HepG2 (cell line): ENCODE results near the gene ZNF22. TPM values are rescaled to one million over a fixed set of nuclear protein-coding genes. Genes with fewer than 3 reads are reported as not detected.

Experiments
- ATAC-seq: fragments of 200-7000 bp; cut with Tn5 transposase; 3 replicates; pipeline ENCODE4 v1.9.1; 2020; ENCODE audit warnings: mild to moderate bottlenecking, moderate library complexity
- BruUV-seq: library from RNA; stranded (reverse); fragments of 400-500 nt; replicated peaks from 2 replicates; lab custom pipeline; 2021; lab: Mats Ljungman, UMichigan
- CTCF ChIA-PET: fragments of 300-600 bp; formaldehyde crosslinking; extraction: SDS; loops from one replicate; lab custom pipeline; 2021; ENCODE audit warnings: low total read pairs, inconsistent platforms, low intra/inter-chr PET ratio; lab: Yijun Ruan, JAX
- POLR2A ChIA-PET: fragments of 350-600 bp; sonication (Branson Sonifier 250); formaldehyde crosslinking; loops from one replicate; lab custom pipeline; 2020; ENCODE audit warnings: antibody characterized with exemption, inconsistent platforms; lab: Yijun Ruan, JAX
- DNase-seq: peaks from one replicate; pipeline ENCODE4 v3.0.0-alpha.2; 2015; ENCODE audit warnings: low spot score
- FAIRE-seq: peaks from 3 replicates; lab custom pipeline; 2011; peaks lifted over from hg19 to GRCh38; lab: Jason Lieb, UNC
- H2AFZ ChIP-seq: one replicate; pipeline ENCODE4 v1.6.1; 2011; ENCODE audit warnings: low read length, inconsistent platforms
- H3K27ac ChIP-seq: fragments of 300-600 bp; 3 replicates; pipeline ENCODE4 v1.8.0; 2011; ENCODE audit warnings: mixed run types, mild to moderate bottlenecking, mixed read lengths, low read length, inconsistent platforms; ENCODE audit not compliant: insufficient read depth; ENCODE audit errors: extremely low read length
- H3K27me3 ChIP-seq, 2 experiments: fragments of 200-600 bp in 1 of 2; 2 replicates in 1 of 2; 3 replicates in 1 of 2; pipeline versions ENCODE4 v1.6.0 to v1.8.0; 2011; ENCODE audit warnings: low read length in 2 of 2, mild to moderate bottlenecking in 2 of 2, moderate library complexity in 2 of 2, inconsistent platforms in 1 of 2; ENCODE audit not compliant: insufficient read depth in 2 of 2, control insufficient read depth in 1 of 2
- H3K36me3 ChIP-seq, 2 experiments: fragments of 200-600 bp in 1 of 2; replicated peaks in 1 of 2; 2 replicates in 1 of 2; 3 replicates in 1 of 2; pipeline versions ENCODE4 v1.5.1 to v1.8.0; 2011; ENCODE audit warnings: low read length in 2 of 2, inconsistent platforms in 1 of 2; ENCODE audit not compliant: insufficient read depth in 2 of 2, control insufficient read depth in 1 of 2
- H3K4me1 ChIP-seq: 2 replicates; pipeline ENCODE4 v1.5.1; 2012; ENCODE audit warnings: low read length, inconsistent platforms; ENCODE audit not compliant: insufficient read depth
- H3K4me2 ChIP-seq: 2 replicates; pipeline ENCODE4 v1.6.0; 2011; ENCODE audit warnings: low read depth, low read length, inconsistent platforms
- H3K4me3 ChIP-seq, 3 experiments: fragments of 200-600 bp in 1 of 3; sonication (generic), shearing (Covaris generic) in 1 of 3; replicated peaks in 1 of 3; 2 replicates each; pipeline ENCODE4 v1.5.1; 2011 to 2016; ENCODE audit warnings: low read length in 3 of 3, inconsistent platforms in 2 of 3, low read depth in 2 of 3, mild to moderate bottlenecking in 2 of 3, control low read depth in 1 of 3, mixed read lengths in 1 of 3; ENCODE audit not compliant: insufficient read depth in 1 of 3
- H3K79me2 ChIP-seq: one replicate; pipeline ENCODE4 v1.6.1; 2011; ENCODE audit warnings: low read length, inconsistent platforms; ENCODE audit not compliant: insufficient read depth
- H3K9ac ChIP-seq: 2 replicates; pipeline ENCODE4 v1.6.0; 2011; ENCODE audit warnings: mild to moderate bottlenecking, low read depth, low read length, inconsistent platforms; ENCODE audit not compliant: insufficient read depth
- H3K9me3 ChIP-seq: 2 replicates; pipeline ENCODE4 v1.5.1; 2012; ENCODE audit warnings: mild to moderate bottlenecking, low read length
- H4K20me1 ChIP-seq: 2 replicates; pipeline ENCODE4 v1.6.0; 2011; ENCODE audit warnings: inconsistent platforms, mild to moderate bottlenecking, low read length, moderate library complexity; ENCODE audit not compliant: insufficient read depth
- BCL6 ChIP-seq: IDR thresholded peaks from 2 replicates; pipeline ENCODE4 v1.6.1; 2016; ENCODE audit warnings: missing genetic modification reagents, missing compliant biosample characterization
- CBX5 ChIP-seq: sonication (generic); formaldehyde crosslinking; IDR thresholded peaks from 2 replicates; pipeline ENCODE4 v1.4.0; 2020; ENCODE audit warnings: missing genetic modification reagents, borderline replicate concordance
- CHCHD3 ChIP-seq: sonication (generic); formaldehyde crosslinking; IDR thresholded peaks from 2 replicates; pipeline ENCODE4 v1.8.0; 2022; ENCODE audit warnings: mild to moderate bottlenecking, missing genetic modification reagents, moderate library complexity
- CREM ChIP-seq, 2 experiments: sonication (generic) in 1 of 2; formaldehyde crosslinking in 1 of 2; IDR thresholded peaks; 2 replicates each; pipeline versions ENCODE4 v1.4.0 to v1.6.1; 2016 to 2020; ENCODE audit warnings: antibody characterized with exemption in 1 of 2, mild to moderate bottlenecking in 1 of 2, missing genetic modification reagents in 1 of 2
- HHEX ChIP-seq: IDR thresholded peaks from 2 replicates; pipeline ENCODE4 v1.6.1; 2016; ENCODE audit warnings: control low read depth
- HNRNPH1 ChIP-seq: fragments of 200-400 bp; formaldehyde crosslinking; optimal IDR thresholded peaks from 2 replicates; pipeline ENCODE3; 2017; ENCODE audit warnings: mild to moderate bottlenecking, low read depth, low read length
- KMT2B ChIP-seq: IDR thresholded peaks from 2 replicates; pipeline ENCODE4 v1.6.1; 2016; ENCODE audit warnings: missing genetic modification reagents, missing compliant biosample characterization
- NCOA5 ChIP-seq: sonication (generic); formaldehyde crosslinking; IDR thresholded peaks from 2 replicates; pipeline ENCODE4 v1.4.0; 2020; ENCODE audit warnings: missing genetic modification reagents
- NR2C2 ChIP-seq: sonication (generic); formaldehyde crosslinking; IDR thresholded peaks from 2 replicates; pipeline ENCODE4 v1.4.0; 2020; ENCODE audit warnings: missing genetic modification reagents, mild to moderate bottlenecking, moderate library complexity, borderline replicate concordance
- NR2F1 ChIP-seq, 2 experiments: fragments of 450-650 bp in 1 of 2; formaldehyde crosslinking in 1 of 2; IDR thresholded peaks; 2 replicates each; pipeline versions ENCODE4 v1.5.0 to v1.6.1; 2016 to 2020; ENCODE audit warnings: mild to moderate bottlenecking in 1 of 2, missing compliant biosample characterization in 1 of 2, missing genetic modification reagents in 1 of 2, moderate library complexity in 1 of 2
- PRDM4 ChIP-seq: sonication (generic); formaldehyde crosslinking; IDR thresholded peaks from 2 replicates; pipeline ENCODE4 v1.9.0; 2021; ENCODE audit warnings: missing genetic modification reagents, borderline replicate concordance
- REL ChIP-seq: sonication (generic); formaldehyde crosslinking; conservative IDR thresholded peaks from 2 replicates; pipeline ENCODE4 v1.8.0; 2022; ENCODE audit warnings: mild to moderate bottlenecking, missing genetic modification reagents, moderate library complexity
- SCMH1 ChIP-seq: sonication (generic); formaldehyde crosslinking; IDR thresholded peaks from 2 replicates; pipeline ENCODE4 v1.9.0; 2021; ENCODE audit warnings: missing genetic modification reagents, mild to moderate bottlenecking, borderline replicate concordance
- U2AF2 ChIP-seq: fragments of 200-400 bp; formaldehyde crosslinking; IDR thresholded peaks from 2 replicates; pipeline ENCODE4 v1.6.1; 2017; ENCODE audit warnings: low read depth, mild to moderate bottlenecking, low read length
- ZFAT ChIP-seq: sonication (generic); formaldehyde crosslinking; conservative IDR thresholded peaks from 2 replicates; pipeline ENCODE4 v1.8.1; 2023; ENCODE audit warnings: missing genetic modification reagents, inconsistent platforms
- ZNF18 ChIP-seq: sonication (generic); formaldehyde crosslinking; IDR thresholded peaks from 2 replicates; pipeline ENCODE4 v1.8.0; 2022; ENCODE audit warnings: mild to moderate bottlenecking, missing genetic modification reagents; ENCODE audit not compliant: insufficient replicate concordance
- ZNF317 ChIP-seq: sonication (generic); formaldehyde crosslinking; IDR thresholded peaks from 2 replicates; pipeline ENCODE4 v1.5.0; 2020; ENCODE audit warnings: mild to moderate bottlenecking, missing genetic modification reagents
- ZNF639 ChIP-seq: conservative IDR thresholded peaks from 2 replicates; pipeline ENCODE4 v1.6.1; 2018; ENCODE audit warnings: missing genetic modification reagents
- ZNF839 ChIP-seq: sonication (generic); formaldehyde crosslinking; IDR thresholded peaks from 2 replicates; pipeline ENCODE4 v1.4.0; 2020; ENCODE audit warnings: missing genetic modification reagents, mild to moderate bottlenecking, borderline replicate concordance
- WGBS: methylation state at CpG from one replicate; pipeline ENCODE4 v1.1.6; 2017; ENCODE audit warnings: low lambda C conversion rate; 5-methylcytosine and 5-hydroxymethylcytosine counted together
- in situ Hi-C: cut with HindIII; loops from 2 replicates; pipeline ENCODE4 v1.10.0; 2017; ENCODE audit warnings: low pct_unique_long_range_greater_than_20kb; ENCODE audit not compliant: extremely low pct_ligation_motif_present
- intact Hi-C: fragments of 100-400 bp; cut with micrococcal nuclease; formaldehyde crosslinking; loops from one replicate; pipeline ENCODE4 v1.10.0; 2022; ENCODE audit not compliant: unreplicated experiment
- polyA plus RNA-seq, 8 experiments: library from polyadenylated mRNA; depleted of rRNA in 3 of 8; stranded (reverse) in 7 of 8; unstranded in 1 of 8; fragments of >200 nt; fragmentation: Illumina TruSeq in 4 of 8; extraction: Trizol in 4 of 8; gene quantifications; 2 replicates each; pipeline versions ENCODE4 v1.2.1 to v1.2.3, GENCODE V29; 2011 to 2016; ENCODE audit warnings: low read depth in 4 of 8, missing spikeins in 1 of 8, mixed read lengths in 1 of 8; ENCODE audit not compliant: insufficient read depth in 1 of 8
- total RNA-seq, 5 experiments: library from RNA; depleted of rRNA; stranded (reverse); fragments of >200 nt; fragmentation: Illumina TruSeq; extraction: Trizol; gene quantifications; 2 replicates each; pipeline ENCODE4 v1.2.3, GENCODE V29; 2016; ENCODE audit warnings: low read depth in 1 of 5
- TF ChIP-seq, protein P1 (sequence below): sonication (generic); formaldehyde crosslinking; IDR thresholded peaks from 2 replicates; pipeline ENCODE4 v1.5.1; 2020; ENCODE audit warnings: missing genetic modification reagents, mild to moderate bottlenecking, borderline replicate concordance

Gene ZNF22
- total and polyA plus RNA-seq, 2 of the 13 experiments (the other 11 are each of a cell fraction or from before 2014, with no cell fraction given): 0.40 to 1.3 TPM

DNA sequence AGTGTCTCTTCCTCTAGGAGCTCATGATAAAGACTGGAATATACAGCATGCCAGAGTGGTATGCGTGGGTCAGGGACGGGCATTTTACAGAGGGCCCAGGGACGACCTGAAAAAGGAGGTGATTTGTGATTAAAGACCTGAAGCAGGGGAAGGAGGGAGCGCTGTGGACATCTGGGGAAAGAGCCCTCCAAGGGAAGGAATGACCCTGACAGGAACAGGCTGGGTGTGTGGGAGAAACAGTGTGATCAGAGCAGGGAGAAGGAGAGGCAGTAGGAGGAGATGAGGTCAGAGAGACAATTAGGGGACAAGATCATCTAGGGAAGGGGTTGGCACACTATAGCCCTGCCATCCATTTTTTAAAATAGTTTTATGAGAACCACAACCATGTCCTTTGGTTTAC lies 44.5 kb upstream of the ZNF22 start:
- Histone ChIP-seq H3K4me3 (no peak overlapping the region), H3K9me3 (no peaks in the 10 kb centered on the region), H3K27me3 (no peaks in the 10 kb centered on the region; a peak in 1 of 5 replicates), H3K36me3 (0 out of 5 replicates have a peak, but pooled peaks cover 0 to 6% of the 10 kb centered on the region in 2 experiments), H3K79me2 (peaks cover 27% of the 10 kb centered on the region), H3K4me1 (peaks cover 65% of the 10 kb centered on the region), H2AFZ (no peak overlapping the region), H4K20me1 (no peaks in the 10 kb centered on the region), H3K9ac (no peak overlapping the region), H3K4me2 (no peak overlapping the region), H3K27ac (no peak overlapping the region)
- FAIRE-seq (no peak), DNase-seq (no peak), ATAC-seq (no peak)
- in situ Hi-C loops: loop anchor here (25.0 kb wide), 1 partner anchor 1544 kb away; the partner anchor contains the start of gene HNRNPF
- CTCF ChIA-PET: no interaction called here
- TF ChIP-seq CREM (IDR thresholded peaks at IDR 0.05) (no peak), CREM (CRISPR knock-in tag; IDR thresholded peaks at IDR 0.05) (no peak), ZNF18 (no peak), CHCHD3 (CRISPR knock-in tag) (no peak), KMT2B (no peak), ZFAT (CRISPR knock-in tag) (no peak), HNRNPH1 (no peak), NR2C2 (CRISPR knock-in tag) (no peak), PRDM4 (no peak), HHEX (CRISPR knock-in tag) (no peak), NR2F1 (CRISPR knock-in tag; IDR thresholded peaks at IDR 0.05) (no peak), ZNF317 (no peak), U2AF2 (no peak), ZNF639 (CRISPR knock-in tag) (no peak), CBX5 (no peak), SCMH1 (CRISPR knock-in tag) (no peak), ZNF839 (CRISPR knock-in tag) (no peak), REL (CRISPR knock-in tag) (no peak), NCOA5 (CRISPR knock-in tag) (no peak), BCL6 (no peak)
- TF ChIP-seq, protein P1, sequence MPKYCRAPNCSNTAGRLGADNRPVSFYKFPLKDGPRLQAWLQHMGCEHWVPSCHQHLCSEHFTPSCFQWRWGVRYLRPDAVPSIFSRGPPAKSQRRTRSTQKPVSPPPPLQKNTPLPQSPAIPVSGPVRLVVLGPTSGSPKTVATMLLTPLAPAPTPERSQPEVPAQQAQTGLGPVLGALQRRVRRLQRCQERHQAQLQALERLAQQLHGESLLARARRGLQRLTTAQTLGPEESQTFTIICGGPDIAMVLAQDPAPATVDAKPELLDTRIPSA (CRISPR knock-in tag): no peak
- POLR2A ChIA-PET: interaction anchor here (1.6 to 13.2 kb wide), 2 partner anchors 8 to 21 kb away, joined by 4 to 407 read pairs; partner anchors contain the start of gene DEPP1
- 94% methylated on average over 4 of the region's 4 CpGs for WGBS
- no TSS peak for BruUV-seq
- intact Hi-C loops: no loop called here
